ENCODE data around the gene RAB26.
"Not testable (repeated sequence)": the region's sequence is repeated elsewhere in the genome, so short reads cannot be mapped to it uniquely, and the experiment has no call there.

The RAB26 gene

GRCh38 chr16:2117341-2117740 lies 31.1 kb upstream of the RAB26 start:
- DNase-seq (ENCODE audit: low read depth): not testable (repeated sequence)

DNA sequence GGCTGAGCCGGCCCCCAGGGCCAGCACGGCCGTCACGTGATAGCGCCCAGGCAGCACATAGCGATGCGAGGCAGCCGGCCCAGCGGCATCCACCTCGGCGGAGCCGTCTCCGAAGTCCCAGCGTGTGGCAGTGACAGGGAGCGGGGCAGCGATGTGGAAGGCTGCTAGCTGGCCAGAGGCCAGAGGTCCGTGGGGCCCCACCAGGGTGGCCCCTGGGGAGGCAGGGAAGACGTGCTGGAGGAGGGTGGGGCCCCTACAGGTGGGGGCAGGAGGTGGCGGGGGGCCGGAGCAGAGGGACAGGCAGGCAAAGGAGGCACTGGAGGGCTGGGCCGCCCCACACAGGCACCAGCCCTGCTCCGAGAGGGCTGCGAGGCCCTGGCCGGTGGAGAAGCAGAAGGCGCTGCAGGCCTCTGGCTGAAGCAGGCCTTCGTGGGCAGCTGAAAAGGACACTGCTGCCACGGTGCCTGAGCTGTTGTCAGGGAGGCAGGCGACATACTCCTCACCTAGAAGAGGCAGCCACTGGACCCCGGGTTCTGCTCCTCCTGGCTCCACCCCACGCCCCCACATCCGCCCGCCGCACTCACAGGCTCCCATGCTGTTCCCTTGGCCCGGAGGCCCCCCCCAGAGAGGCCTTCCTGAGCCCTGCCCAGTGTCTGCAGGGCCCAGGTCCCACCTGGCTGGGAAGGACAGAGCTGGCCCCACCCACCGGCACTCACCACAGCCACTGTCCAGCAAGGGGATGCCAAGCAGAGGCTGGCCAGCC lies 30.3 kb upstream of the RAB26 start:
- not testable (repeated sequence) for DNase-seq (ENCODE audit: low read depth)

DNA sequence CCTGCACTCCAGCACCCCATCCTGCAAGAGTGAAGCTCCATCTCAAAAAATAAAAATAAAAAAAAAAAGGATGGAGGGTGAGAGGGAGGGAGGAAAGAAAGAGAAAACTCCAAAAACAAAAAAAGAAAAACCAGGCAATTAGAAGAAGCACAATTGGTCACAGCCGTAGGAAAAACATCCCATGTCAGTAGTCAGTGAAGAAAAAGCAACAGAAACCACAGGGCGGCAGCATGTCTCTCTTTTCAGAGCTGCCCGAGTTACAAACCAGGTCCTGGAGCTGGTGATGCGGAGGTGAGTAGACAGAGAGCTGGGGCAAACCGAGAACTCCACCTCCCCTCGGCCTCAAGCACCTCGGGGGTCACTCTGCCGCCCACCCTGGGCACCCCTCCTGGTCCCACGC lies 27.1 kb upstream of the RAB26 start:
- DNase-seq (ENCODE audit: low read depth): not testable (repeated sequence)

GRCh38 chr16:2121853-2122252 lies 26.6 kb upstream of the RAB26 start:
- DNase-seq (ENCODE audit: low read depth): no peak

- no peak for DNase-seq (ENCODE audit: low read depth)
These were observed 26.0 kb upstream of the RAB26 start for GRCh38 chr16:2122429-2122828.

- not testable (repeated sequence) for DNase-seq (ENCODE audit: low read depth)
These were observed 25.3 kb upstream of the RAB26 start for GRCh38 chr16:2122934-2123683.

DNA sequence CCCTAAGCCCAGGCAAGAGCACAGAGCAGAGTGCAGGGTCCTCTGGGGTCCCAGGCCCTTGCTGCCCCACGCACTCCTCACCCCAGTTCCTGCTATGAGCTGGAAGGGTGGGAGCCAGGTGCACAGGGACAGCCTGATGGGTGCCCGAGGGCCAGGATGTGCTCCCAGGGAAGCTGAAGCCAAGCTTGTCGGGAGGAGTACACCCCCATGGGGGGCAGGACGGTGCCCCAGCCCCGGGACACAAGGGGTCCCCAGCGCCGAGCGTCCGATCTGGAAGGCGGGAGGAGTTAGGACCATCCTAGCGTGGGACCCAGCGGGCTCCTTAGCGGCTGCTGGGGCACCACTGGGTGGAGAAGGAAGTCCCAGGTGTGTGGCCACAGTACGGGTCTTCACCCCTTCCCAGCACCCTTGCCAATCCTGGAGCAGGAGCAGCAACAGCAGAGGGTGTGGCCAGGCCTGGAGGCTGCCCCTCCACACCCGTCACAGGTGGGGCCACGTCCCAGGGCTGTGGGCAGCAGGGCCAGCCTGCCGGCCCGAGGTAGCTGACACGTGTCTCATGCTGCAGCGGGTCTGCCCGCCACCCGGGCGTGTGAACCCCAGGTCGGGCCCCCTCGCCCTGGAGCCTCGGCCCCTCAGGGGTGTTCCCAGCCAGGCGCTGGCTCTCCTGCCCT lies 24.6 kb upstream of the RAB26 start:
- DNase-seq (ENCODE audit: low read depth): not testable (repeated sequence)

DNA sequence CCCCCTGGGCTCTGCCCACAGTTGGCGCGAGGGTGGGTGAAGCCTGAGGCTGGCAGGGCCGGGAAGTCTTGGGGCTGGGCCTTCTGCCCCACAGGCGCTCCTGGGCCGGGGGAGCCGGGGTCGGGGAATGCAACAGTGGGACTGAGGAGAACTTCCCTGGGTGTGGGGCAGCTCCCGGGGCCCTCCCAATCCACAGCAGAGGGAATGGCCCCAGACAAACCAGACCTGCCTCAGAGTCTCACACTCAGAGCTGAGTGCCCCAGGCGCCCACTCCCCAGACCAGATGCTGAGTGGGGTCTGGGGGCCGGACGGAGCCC lies 24.1 kb upstream of the RAB26 start:
- DNase-seq (ENCODE audit: low read depth): not testable (repeated sequence)

DNA sequence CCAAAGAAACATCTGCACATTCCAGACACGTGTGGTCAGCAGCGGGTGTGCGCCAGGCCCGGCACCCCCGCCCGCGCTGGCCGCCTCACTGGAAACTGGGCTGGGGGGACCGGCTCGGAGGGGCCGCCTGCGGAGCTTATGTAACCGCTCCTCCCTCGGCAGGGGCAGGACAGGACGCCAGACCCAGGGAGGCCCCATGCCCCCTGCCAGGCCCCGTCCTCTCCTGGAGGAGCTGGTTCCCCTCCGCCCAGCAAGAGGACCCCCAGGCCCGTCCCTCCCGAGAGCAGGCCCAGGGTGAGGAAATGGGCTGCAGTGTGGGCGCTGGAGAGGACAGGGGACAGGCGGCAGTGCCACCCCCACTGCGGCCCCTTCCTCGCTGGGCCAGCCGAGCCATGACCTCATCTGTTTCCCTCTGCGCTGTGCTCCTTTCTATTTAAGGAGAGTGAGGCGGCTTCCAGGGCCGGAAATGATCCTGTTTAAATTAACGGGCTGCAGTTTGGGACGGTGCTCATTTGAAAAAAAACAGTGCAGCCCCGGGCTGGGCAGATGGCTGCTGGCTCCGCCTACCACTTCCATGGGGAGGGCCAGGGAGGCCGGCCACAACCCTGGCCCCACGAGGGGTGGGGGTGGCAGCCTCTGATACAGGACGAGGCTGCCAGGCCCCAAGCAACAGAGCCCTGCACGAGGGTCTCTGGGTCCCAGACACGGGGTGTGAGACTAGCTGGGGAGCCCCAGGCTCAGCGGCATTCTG lies 23.6 kb upstream of the RAB26 start:
- not testable (repeated sequence) for DNase-seq (ENCODE audit: low read depth)

DNA sequence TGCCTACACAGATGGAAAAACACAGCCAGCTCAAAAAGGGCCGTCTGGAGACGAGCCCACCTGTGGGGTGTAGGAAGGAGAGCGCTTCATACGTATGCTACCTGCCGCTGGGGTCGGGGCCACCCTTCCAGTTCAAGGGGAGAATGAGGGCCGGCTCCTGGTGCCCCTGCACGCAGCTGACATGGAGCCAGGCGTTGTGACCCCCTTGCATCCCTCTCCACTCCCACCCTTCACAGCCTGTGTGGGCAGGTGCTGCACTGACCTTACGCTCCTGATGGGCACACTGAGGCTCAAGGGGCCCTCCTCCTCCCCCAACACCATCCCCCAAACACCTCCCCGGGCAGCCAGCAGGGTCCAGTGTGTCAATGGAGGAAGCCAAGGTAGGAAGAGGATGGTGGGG lies 22.8 kb upstream of the RAB26 start:
- not testable (repeated sequence) for DNase-seq (ENCODE audit: low read depth)

DNA sequence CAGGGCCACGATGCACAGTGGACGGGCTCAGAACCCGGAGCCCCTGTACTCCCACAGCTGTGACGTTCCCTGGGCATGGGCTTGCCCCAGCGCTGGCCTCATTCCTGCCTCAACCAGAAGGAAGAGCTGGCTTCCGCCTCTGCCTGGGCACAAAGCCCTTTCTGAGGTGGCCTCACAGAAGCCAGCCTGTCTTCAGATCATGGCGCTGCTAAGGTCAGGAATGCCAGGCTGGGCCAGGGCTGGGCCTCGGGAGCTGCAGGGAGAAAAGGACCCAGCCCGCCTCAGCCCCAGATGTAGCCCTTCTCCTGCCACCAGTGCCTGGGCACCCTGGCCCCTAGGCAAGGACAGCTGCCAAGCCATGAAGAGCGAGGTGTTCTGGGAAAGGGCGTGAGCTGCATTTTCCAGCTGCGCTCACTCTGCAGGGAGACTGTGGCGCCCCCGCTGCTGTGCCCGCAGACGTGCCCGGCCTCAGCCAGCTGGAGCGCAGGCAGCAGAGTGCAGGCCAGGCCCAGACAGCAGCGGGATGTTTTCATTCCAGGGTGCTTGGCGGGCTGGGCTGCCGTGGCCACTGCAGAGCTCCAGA lies 22.2 kb upstream of the RAB26 start:
- DNase-seq (ENCODE audit: low read depth): not testable (repeated sequence)

- not testable (repeated sequence) for DNase-seq (ENCODE audit: low read depth)
These were observed 21.4 kb upstream of the RAB26 start for GRCh38 chr16:2126928-2127556.

DNA sequence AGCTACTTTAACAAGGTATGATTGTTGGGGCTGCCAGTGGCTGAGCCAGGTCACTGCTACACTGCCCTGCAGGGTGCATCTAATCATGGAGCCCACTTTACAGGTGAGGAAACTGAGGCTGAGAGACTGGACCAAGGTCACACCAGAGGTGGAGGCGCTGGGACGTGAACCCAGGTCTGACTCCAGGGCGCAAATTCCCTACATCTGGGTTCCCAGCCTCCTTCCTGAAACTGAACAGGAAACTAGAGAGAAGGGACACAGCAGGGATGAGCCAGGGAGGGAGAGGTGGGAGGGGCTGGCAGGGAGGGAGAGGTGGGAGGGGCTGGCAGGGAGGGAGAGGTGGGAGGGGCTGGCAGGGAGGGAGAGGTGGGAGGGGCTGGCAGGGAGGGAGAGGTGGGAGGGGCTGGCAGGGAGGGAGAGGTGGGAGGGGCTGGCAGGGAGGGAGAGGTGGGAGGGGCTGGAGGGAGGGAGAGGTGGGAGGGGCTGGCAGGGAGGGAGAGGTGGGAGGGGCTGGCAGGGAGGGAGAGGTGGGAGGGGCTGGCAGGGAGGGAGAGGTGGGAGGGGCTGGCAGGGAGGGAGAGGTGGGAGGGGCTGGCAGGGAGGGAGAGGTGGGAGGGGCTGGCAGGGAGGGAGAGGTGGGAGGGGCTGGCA lies 20.7 kb upstream of the RAB26 start:
- not testable (repeated sequence) for DNase-seq (ENCODE audit: low read depth)

DNA sequence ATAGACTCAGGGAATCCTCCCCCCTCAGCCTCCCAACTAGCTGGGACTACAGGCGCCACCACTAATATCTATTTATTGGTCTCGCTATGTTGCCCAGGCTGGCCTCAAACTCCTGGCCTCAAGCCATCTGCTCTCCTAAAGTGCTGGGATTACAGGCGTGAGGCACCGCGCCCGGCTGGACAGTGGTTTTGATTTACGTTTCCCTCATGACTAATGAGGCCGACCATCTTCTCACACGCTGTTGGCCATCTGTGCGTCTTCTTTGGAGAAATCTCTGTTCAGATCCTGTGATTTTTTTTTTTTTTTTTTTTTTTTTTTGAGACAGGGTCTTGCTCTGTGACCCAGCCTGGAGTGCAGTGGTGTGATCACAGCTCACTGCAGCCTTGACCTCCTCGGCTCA lies 19.2 kb upstream of the RAB26 start:
- not testable (repeated sequence) for DNase-seq (ENCODE audit: low read depth)

DNA sequence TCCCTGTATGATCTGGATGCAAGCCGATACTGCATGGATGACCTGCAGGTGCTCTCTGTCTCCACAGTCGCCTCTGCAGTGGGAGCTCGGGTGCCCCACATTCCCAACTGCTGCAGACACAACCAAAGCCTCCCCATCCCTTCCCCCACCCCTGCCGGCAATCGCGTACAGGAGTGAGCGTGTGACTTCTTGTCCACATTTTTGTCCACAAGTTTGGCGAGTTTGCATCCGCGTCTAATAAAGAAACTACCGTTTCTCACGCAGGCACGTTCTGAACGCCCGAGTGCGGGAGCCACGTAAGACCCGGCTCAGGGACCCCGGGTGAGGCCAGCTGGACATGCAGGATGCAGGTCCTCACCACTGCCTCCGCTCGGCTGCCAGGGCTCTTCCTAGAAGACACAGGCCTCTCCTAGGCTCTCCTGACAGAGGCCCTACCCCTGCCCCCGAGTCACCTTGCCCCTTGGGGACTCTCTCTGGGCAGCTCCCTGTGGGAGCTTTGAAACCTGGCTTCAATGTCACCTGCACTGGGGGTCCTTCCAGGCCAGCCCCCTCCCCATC lies 18.5 kb upstream of the RAB26 start:
- DNase-seq (ENCODE audit: low read depth): not testable (repeated sequence)

- not testable (repeated sequence) for DNase-seq (ENCODE audit: low read depth)
These were observed 14.6 kb upstream of the RAB26 start for GRCh38 chr16:2133797-2134196.

DNA sequence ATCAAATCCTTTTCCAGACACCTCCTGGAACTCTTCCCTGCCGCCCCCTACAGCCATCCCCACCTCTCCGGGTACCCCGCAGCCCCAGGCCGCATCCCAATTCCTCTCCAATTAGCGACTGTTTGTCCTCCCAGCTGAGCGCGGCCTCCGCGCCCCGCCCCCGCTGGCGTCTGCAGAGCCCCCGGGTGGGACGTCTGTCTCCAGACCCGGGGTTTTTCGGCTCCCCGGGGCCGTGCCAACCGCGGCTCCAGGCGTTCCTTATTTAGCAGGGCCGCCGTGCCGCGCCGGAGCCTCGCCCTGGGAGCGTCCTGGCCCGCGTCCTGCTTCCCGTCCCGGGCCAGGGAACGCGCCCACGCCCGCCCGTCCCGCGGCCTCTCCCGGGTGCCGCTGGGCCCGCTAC lies 13.4 kb upstream of the RAB26 start:
- not testable (repeated sequence) for DNase-seq (ENCODE audit: low read depth)

DNA sequence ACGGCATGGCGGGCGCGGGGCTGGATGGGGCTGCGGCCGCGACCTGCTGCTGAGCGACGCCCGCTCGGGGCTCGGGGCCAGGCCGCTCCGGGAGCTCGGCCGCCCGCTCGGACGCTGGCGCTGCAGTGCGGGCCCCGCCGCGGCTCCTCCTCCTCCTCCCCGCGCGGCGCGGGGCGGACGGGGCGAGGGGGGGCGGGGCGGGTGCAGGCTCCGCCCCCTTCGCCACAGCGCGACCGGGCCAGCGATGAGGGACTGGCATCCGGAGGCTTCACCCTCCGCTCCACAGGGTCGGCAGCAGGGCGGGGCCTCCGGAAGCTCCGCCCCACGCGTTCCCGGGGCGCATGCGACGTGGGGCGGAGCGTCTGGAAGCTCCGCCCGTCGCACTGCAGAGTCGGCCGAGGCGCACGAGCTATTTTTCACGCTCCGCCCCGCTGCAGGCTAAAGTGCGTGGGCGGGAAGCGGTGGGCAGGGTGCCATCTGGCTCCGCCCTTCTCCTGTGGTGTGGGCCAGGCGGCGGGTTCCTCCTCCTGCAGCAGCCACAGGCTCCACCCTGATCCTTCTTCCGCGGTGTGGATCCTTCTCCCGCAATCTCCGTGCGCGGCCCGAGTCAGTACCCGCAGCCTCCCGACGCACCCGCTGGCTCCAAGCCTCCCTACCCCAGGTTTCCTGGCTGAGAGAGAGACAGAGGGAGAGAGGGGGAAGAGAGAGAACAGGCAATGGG lies 12.5 kb upstream of the RAB26 start, which contains the start of gene PKD1:
Gene PKD1 (minus strand): TSS at position 129 of the 721 bp plus-strand sequence. CDS start 209 bp downstream, outside the sequence.
- DNase-seq (ENCODE audit: low read depth): peak; percentile 94

All from T-helper 22 cell (primary cell).